ENCODE data around the gene GLI2.

The GLI2 gene

DNA sequence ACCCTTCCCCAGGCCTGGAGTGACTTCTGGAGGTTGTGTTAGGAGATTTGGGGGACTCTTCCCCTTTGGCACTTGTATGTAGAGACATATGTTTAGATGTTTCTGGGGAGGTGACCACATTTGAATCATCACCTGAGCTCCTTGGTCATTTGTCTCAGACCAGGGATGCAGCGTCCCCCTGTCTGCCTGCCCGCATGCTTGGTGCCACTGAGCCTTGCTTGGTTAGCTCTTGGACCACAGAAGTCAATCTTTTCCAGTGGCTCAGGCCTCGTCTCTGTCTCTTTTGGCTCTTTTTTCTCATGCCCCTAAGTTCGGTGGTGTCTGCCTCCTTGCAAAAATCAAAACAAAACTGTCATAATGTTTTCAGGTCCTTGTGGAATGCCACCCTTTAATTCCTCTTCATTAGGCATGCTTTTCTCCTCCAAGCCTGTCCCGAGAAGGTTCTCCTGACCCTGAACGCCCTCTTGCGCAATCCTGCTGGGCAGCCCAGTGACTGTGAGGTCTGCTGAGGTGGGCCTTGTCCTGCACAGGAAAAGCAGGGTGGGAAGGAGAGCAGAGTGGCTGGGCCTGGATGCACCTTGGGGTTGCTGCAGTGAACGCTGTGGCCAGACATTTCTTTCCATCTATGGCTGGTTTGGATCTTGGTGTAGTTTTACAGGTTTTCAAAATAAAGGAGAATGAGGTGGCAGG lies 24.9 kb downstream of the GLI2 start:
- no peak for DNase-seq

GRCh38 chr2:120761164-120761861 lies 25.6 kb downstream of the GLI2 start:
- no peak for DNase-seq

DNA sequence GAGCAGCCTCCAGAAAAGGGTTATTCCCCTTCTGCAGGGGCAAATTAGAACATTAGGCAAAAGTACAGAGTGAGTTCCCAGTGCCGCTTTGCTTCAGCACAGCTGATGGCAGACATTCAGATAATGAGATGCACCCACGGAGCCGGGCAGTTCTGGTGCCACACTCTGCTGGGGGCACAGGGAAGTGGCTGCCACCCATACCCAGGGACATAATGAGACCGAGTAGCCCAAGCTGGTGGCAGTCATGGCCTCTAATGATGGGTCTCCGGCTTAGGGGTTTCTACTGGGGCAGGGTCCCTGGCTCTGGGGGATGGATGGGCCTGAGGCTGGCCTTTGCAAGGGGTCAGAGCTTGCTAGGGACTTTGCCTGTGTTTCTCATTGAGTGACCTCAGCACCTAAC lies 26.2 kb downstream of the GLI2 start:
- DNase-seq, result no peak

- no peak for DNase-seq
These were observed 26.8 kb downstream of the GLI2 start for GRCh38 chr2:120762341-120763061.

- no peak for DNase-seq
These were observed 27.8 kb downstream of the GLI2 start for GRCh38 chr2:120763508-120763907.

DNA sequence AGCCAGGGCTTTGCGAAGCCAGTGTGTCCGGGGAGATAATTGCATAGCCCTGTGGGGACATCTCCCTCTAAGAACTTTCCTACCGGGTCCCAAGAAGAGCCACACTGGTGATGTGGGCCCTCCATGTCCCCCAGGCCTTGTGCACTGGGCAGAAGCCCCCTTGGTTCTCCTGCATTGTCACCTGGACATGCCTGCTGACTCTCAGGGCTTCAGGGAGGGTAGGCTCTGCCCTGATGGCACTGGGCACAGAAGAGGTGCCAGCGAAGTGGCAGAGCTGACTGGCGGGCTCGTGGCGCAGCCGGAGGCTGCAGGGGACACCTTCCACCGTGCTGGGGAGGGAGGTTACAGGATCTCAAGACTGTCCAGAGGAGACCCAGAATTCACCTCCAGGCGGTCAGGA lies 28.3 kb downstream of the GLI2 start:
- no peak for DNase-seq

GRCh38 chr2:120764492-120764891 lies 28.8 kb downstream of the GLI2 start:
- DNase-seq, result no peak

- no peak for DNase-seq
These were observed 29.5 kb downstream of the GLI2 start for GRCh38 chr2:120764991-120765677.

DNA sequence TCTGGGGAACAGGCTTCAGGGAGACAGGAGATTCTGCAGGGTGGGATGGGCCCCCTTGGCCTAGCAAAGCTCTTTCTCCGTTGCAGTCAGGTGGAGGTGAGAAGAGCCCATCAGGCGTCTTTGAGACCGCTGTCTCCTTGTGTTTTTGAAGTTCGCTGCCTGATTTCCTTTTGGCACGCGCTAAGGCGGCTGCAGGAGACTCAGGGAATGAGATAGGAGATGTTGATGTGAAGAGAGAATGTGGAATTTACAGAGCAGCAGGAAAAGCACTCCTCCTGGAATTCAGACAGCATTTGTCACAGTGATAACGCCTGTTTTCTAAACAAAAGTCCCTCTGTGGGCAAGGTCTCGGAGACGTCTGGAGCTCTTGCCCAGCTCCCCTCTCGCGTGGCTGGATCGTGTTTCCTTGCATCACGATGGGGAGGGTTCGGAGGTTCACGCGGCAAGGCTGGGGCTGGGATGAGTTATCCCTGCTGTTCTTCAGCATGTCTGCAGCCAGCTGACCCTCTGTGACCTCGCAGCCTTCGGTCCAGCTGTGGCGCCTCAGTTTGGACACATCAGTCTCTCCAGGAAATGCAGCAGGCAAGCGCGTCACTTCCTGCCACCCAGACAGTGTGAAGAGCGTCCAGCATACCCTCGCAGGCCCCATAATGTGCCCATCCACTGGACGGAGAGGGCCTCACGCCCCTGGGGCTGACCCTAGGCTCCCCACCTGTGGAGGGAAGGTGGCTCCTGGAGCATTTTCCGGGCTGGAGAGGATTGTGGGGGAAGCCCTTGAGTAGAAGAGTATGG lies 30.2 kb downstream of the GLI2 start:
- no peak for DNase-seq

GRCh38 chr2:120766470-120767351 lies 31.0 kb downstream of the GLI2 start:
- no peak for DNase-seq

GRCh38 chr2:120767486-120768005 lies 31.9 kb downstream of the GLI2 start:
- no peak for DNase-seq

DNA sequence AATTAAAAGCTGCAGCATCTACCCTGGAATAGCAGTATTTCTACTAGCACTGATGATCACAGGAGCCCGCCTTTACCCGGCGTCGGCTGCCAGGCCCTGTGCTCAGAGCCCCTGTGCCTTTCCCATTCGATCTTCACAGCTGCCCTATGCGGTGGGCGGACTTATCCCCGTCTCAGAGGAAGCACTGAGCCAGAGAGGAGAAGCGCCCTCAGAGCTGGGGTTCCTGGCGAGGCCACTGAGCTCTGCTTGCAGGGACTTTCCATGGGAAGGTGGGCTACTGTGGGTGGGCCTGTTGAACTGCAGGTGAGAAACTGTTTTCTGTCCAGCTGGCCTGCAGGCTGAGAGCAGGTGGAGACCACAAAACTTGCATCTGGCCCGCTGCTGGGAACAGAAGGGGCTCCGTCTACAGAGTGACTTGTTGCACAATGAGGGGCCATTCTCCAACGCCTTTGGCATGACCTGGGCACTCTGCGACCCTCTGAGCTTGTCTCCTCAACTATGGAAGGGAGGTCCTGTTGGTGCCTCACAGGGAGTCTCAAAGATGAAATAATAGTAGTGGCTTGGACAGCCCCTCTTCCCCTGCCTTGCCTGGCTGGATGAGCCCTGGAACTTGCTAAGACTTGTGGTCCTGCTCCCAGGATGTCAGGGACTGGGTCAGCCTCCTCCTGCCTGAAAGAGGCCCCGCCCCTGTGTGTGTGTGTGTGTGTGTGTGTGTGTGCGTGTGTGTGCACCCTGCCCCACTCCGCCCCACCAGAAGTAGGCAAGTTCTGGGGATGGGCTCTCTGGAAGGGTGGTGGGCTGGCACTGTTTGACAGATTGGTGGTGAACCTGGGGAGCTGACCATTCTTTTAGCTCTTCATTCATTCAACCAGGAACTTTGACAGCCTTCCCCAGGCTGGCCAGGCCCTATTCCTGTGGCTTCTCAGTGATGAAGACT lies 32.7 kb downstream of the GLI2 start:
- no peak for DNase-seq

GRCh38 chr2:120769076-120769786 lies 33.6 kb downstream of the GLI2 start:
- no peak for DNase-seq

DNA sequence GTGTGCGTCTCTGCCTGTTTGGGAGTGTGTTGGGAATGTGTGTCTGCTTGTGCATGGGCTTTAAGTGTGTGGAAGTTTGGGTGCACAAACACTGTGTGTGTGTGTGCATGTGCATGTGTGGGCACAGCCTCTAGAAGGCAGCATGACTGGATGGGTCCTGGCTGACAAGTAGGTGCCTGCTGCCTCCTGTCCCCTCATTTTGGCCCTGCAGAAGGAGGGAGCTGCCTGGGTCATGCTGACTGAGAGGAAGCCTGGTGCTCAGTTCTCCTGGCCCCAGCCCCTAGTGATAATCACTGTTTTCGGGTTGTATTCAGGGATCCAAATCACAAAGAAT lies 34.1 kb downstream of the GLI2 start:
- no peak for DNase-seq

DNA sequence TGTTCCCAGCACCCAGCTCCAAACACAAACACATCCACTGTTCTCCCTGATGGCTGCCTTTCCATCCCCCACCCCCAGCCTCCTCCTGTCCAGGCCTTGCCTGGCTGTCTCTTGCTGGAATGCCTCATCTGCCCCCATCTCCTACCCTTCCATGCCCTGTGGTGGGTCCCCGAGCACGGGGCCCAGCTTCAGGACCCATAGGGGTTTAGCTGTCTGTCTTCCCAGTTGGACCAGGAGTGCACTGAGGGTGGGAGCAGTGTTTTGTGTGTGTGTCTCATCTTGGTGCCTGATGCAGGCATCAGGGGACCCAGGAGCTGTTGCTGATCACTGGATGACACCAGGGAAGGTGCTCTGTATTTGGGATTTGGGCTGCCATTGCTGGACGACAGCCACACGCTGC lies 34.5 kb downstream of the GLI2 start:
- no peak for DNase-seq

- DNase-seq, result no peak
These were observed 35.0 kb downstream of the GLI2 start for GRCh38 chr2:120770641-120771040.

DNA sequence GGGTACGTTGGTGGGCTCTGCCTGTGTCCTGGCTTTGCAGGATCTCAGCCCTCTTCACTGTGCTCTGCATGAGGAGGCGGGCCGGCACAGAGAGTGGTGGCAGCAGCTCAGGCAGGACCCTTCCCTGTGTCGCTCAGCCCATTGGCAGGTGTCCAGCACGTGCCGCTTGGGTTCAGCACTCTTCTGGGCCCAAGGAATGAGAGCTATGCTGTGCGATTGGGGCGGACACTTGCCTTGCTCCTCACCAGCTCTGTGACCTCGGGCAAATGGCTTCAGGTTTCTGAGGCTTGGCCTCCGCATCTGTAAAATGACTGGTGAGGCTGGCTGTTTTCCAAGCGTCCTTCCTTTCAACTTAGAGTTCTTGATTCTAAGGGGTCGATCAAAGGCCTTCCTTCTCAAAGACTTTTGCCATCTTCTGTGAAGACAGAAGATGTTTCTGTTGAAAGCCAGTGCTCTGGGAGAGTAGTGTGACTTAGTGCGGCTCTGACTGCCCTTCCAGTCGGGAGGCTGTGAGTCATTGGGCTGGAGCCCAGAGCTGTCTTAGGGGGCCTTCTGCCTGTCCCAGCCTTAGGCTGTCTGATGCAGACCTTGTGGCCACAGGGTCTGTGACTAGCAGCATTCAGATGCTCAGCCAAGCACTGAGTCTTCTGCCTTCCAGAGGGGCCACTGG lies 35.6 kb downstream of the GLI2 start:
- no peak for DNase-seq

GRCh38 chr2:120771781-120772208 lies 36.1 kb downstream of the GLI2 start:
- no peak for DNase-seq

DNA sequence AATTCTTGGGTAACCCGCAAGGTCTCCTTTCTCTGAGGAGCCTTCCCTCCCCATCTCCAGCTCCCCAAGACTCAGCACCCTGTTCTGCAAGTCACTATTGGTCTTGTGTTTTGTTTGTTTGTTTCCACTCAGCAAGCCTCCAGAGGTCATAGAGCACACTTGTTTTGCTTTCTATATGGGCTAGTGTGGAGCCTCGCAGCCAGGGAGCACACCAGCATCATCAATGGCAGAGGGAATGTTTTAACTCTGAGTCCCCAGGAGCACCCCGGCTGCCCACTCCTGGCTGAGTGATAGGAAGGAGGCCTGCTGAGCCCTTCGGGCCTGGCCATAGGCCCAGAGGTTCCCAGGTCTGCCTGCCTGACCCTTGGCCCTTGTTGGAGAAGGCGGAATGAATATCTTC lies 36.6 kb downstream of the GLI2 start:
- no peak for DNase-seq
